Endothelial cell of umbilical vein (primary cell): ENCODE results near the gene FBXO11.

Experiments used
- CTCF ChIP-seq, 2 donors: IDR thresholded peaks; 1 replicate in 1 of 2; 2 replicates in 1 of 2; pipeline ENCODE4 v1.5.1; 2011; ENCODE audit warnings: low read length in 2 of 2, mild to moderate bottlenecking in 2 of 2, moderate library complexity in 2 of 2, control low read depth in 1 of 2, inconsistent platforms in 1 of 2, low read depth in 1 of 2; ENCODE audit not compliant: insufficient read depth in 1 of 2; ENCODE audit errors: extremely low read depth in 1 of 2
- EZH2 ChIP-seq: IDR thresholded peaks from 2 replicates; pipeline ENCODE4 v1.6.1; 2012; ENCODE audit warnings: borderline replicate concordance, low read depth, mild to moderate bottlenecking, moderate library complexity, low read length, inconsistent platforms; ENCODE audit not compliant: severe bottlenecking
- JUN ChIP-seq: IDR thresholded peaks from 2 replicates; pipeline ENCODE4 v1.6.1; 2011; ENCODE audit warnings: borderline replicate concordance, low read depth; ENCODE audit not compliant: insufficient read length, insufficient read depth
- POLR2AphosphoS5 ChIP-seq: IDR thresholded peaks from 2 replicates; pipeline ENCODE4 v1.6.1; 2012; ENCODE audit warnings: low read depth, mild to moderate bottlenecking, control low read depth, low read length, moderate library complexity; ENCODE audit not compliant: insufficient read depth

GRCh38 chr2:47844162-47844561 lies 62.1 kb downstream of the FBXO11 start:
- TF ChIP-seq CTCF (IDR thresholded peaks at IDR 0.05; ENCODE audit: extremely low read depth in 1 of 2, insufficient read depth in 1 of 2, low read depth in 1 of 2, low read length in 2 of 2) (no peak), JUN (no peak), POLR2AphosphoS5 (no peak), EZH2 (no peak)
